SK-N-DZ (cell line): ENCODE results near the gene CDX1. TPM values are rescaled to one million over a fixed set of nuclear protein-coding genes. Genes with fewer than 3 reads are reported as not detected.

Experiments
- DNase-seq: peaks from one replicate; pipeline ENCODE4 v3.0.0-alpha.2; 2015; ENCODE audit warnings: low spot score
- polyA plus RNA-seq, 2 experiments: library from polyadenylated mRNA; depleted of rRNA; stranded (reverse); fragments of >200 nt; gene quantifications; 2 replicates each; pipeline ENCODE4 v1.2.3, GENCODE V29; 2014

The CDX1 gene
- polyA plus RNA-seq (2014; cell fraction: cytosol; rRNA removed) = not detected in 2 replicates
- 0.12 TPM in 1 of 2 replicates, not detected in the other for polyA plus RNA-seq (2014; cell fraction: nucleus; rRNA removed)

- DNase-seq = no peak
Measured at GRCh38 chr5:150166650-150167511, at the start of gene CDX1. Gene CDX1 (plus strand): TSS chr5:150166778. CDS start chr5:150166877, 99 bp downstream.

GRCh38 chr5:150117945-150118560 lies 48.5 kb upstream of the CDX1 start:
- no peak for DNase-seq

GRCh38 chr5:150118561-150119229 lies 47.9 kb upstream of the CDX1 start:
- DNase-seq = no peak

GRCh38 chr5:150119421-150120061 lies 47.0 kb upstream of the CDX1 start:
- no peak for DNase-seq

- DNase-seq = no peak
Measured at GRCh38 chr5:150120062-150120441, 46.5 kb upstream of the CDX1 start.

GRCh38 chr5:150120617-150121447 lies 45.7 kb upstream of the CDX1 start:
- no peak for DNase-seq

- no peak for DNase-seq
Measured at GRCh38 chr5:150121448-150122157, 45.0 kb upstream of the CDX1 start.

- no peak for DNase-seq
Measured at GRCh38 chr5:150122158-150122510, 44.4 kb upstream of the CDX1 start.

- DNase-seq = no peak
Measured at GRCh38 chr5:150122536-150123481, 43.8 kb upstream of the CDX1 start.

GRCh38 chr5:150123542-150123941 lies 43.0 kb upstream of the CDX1 start:
- no peak for DNase-seq

- DNase-seq = no peak
Measured at GRCh38 chr5:150124111-150124557, 42.4 kb upstream of the CDX1 start.

- DNase-seq = no peak
Measured at GRCh38 chr5:150124596-150124995, 42.0 kb upstream of the CDX1 start.

GRCh38 chr5:150125334-150125733 lies 41.2 kb upstream of the CDX1 start:
- DNase-seq = no peak

- DNase-seq = no peak
Measured at GRCh38 chr5:150126199-150126920, 40.2 kb upstream of the CDX1 start.

- DNase-seq = no peak
Measured at GRCh38 chr5:150126921-150127265, 39.7 kb upstream of the CDX1 start.

GRCh38 chr5:150129454-150129812 lies 37.1 kb upstream of the CDX1 start:
- DNase-seq = no peak

- DNase-seq = peak; percentile 55
Measured at GRCh38 chr5:150129813-150130492, 36.6 kb upstream of the CDX1 start.

- no peak for DNase-seq
Measured at GRCh38 chr5:150130493-150130922, 36.1 kb upstream of the CDX1 start.
